ENCODE data around the gene NFX1.

NFX1 gene

GRCh38 chr9:33290247-33291030 is at the start of gene NFX1:
Gene NFX1, plus strand, starts transcription at chr9:33290516. Its CDS starts 57 bp downstream, at chr9:33290573.
- no peaks in the 10 kb centered on the region for H3K4me1 ChIP-seq (ENCODE audit: insufficient read depth, low read length)
- H3K9me3 ChIP-seq (ENCODE audit: control insufficient read depth, insufficient read depth, low read length): no peaks in the 10 kb centered on the region
- peak within 1 kb of the TSS; percentile 69 for H3K9ac ChIP-seq (ENCODE audit: low read depth, low read length)

GRCh38 chr9:33241298-33241697 is 49.0 kb upstream of the NFX1 start:
- H3K9me3 ChIP-seq (ENCODE audit: control insufficient read depth, insufficient read depth, low read length): no peaks in the 10 kb centered on the region
- H3K36me3 ChIP-seq (ENCODE audit: insufficient read depth, low read length): no peaks in the 10 kb centered on the region
- no peak overlapping the region for H3K9ac ChIP-seq (ENCODE audit: low read depth, low read length)
- no peaks in the 10 kb centered on the region for H3K4me1 ChIP-seq (ENCODE audit: insufficient read depth, low read length)

More at GRCh38 chr9:33290247-33291030, at the start of gene NFX1:
- peaks cover 19% of the 10 kb centered on the region for H3K36me3 ChIP-seq (ENCODE audit: insufficient read depth, low read length)

- no peaks in the 10 kb centered on the region for H3K36me3 ChIP-seq (ENCODE audit: insufficient read depth, low read length)
- H3K9me3 ChIP-seq (ENCODE audit: control insufficient read depth, insufficient read depth, low read length): no peaks in the 10 kb centered on the region
These were observed 47.6 kb upstream of the NFX1 start for GRCh38 chr9:33242609-33243134.

GRCh38 chr9:33244137-33244784 is 46.1 kb upstream of the NFX1 start:
- H3K9ac ChIP-seq (ENCODE audit: low read depth, low read length): no peak overlapping the region
- H3K36me3 ChIP-seq (ENCODE audit: insufficient read depth, low read length): no peaks in the 10 kb centered on the region
- H3K4me1 ChIP-seq (ENCODE audit: insufficient read depth, low read length): no peaks in the 10 kb centered on the region
- H3K9me3 ChIP-seq (ENCODE audit: control insufficient read depth, insufficient read depth, low read length): no peaks in the 10 kb centered on the region

More at GRCh38 chr9:33242609-33243134, 47.6 kb upstream of the NFX1 start:
- H3K9ac ChIP-seq (ENCODE audit: low read depth, low read length): no peak overlapping the region
- no peaks in the 10 kb centered on the region for H3K4me1 ChIP-seq (ENCODE audit: insufficient read depth, low read length)

- no peak overlapping the region for H3K9ac ChIP-seq (ENCODE audit: low read depth, low read length)
- H3K9me3 ChIP-seq (ENCODE audit: control insufficient read depth, insufficient read depth, low read length): no peaks in the 10 kb centered on the region
- no peaks in the 10 kb centered on the region for H3K36me3 ChIP-seq (ENCODE audit: insufficient read depth, low read length)
- H3K4me1 ChIP-seq (ENCODE audit: insufficient read depth, low read length): no peaks in the 10 kb centered on the region
These were observed 45.0 kb upstream of the NFX1 start for GRCh38 chr9:33245341-33245740.

GRCh38 chr9:33246269-33246860 is 44.0 kb upstream of the NFX1 start:
- H3K9me3 ChIP-seq (ENCODE audit: control insufficient read depth, insufficient read depth, low read length): no peaks in the 10 kb centered on the region
- no peak overlapping the region for H3K9ac ChIP-seq (ENCODE audit: low read depth, low read length)
- no peaks in the 10 kb centered on the region for H3K36me3 ChIP-seq (ENCODE audit: insufficient read depth, low read length)
- no peaks in the 10 kb centered on the region for H3K4me1 ChIP-seq (ENCODE audit: insufficient read depth, low read length)

- H3K4me1 ChIP-seq (ENCODE audit: insufficient read depth, low read length): no peaks in the 10 kb centered on the region
- H3K9me3 ChIP-seq (ENCODE audit: control insufficient read depth, insufficient read depth, low read length): no peaks in the 10 kb centered on the region
- H3K36me3 ChIP-seq (ENCODE audit: insufficient read depth, low read length): peaks cover 6% of the 10 kb centered on the region
- no peak overlapping the region for H3K9ac ChIP-seq (ENCODE audit: low read depth, low read length)
These were observed 41.7 kb upstream of the NFX1 start for GRCh38 chr9:33248606-33249005.

GRCh38 chr9:33249087-33249658 is 41.1 kb upstream of the NFX1 start:
- Histone ChIP-seq H3K9ac (ENCODE audit: low read depth, low read length) (no peak overlapping the region), H3K4me1 (ENCODE audit: insufficient read depth, low read length) (no peaks in the 10 kb centered on the region), H3K9me3 (ENCODE audit: control insufficient read depth, insufficient read depth, low read length) (no peaks in the 10 kb centered on the region), H3K36me3 (ENCODE audit: insufficient read depth, low read length) (peaks cover 6% of the 10 kb centered on the region)

- Histone ChIP-seq H3K4me1 (ENCODE audit: insufficient read depth, low read length) (no peaks in the 10 kb centered on the region), H3K9ac (ENCODE audit: low read depth, low read length) (no peak overlapping the region), H3K9me3 (ENCODE audit: control insufficient read depth, insufficient read depth, low read length) (no peaks in the 10 kb centered on the region), H3K36me3 (ENCODE audit: insufficient read depth, low read length) (peaks cover 9% of the 10 kb centered on the region)
These were observed 40.3 kb upstream of the NFX1 start for GRCh38 chr9:33249983-33250382.

GRCh38 chr9:33250458-33250995 is 39.8 kb upstream of the NFX1 start:
- Histone ChIP-seq H3K4me1 (ENCODE audit: insufficient read depth, low read length) (no peaks in the 10 kb centered on the region), H3K36me3 (ENCODE audit: insufficient read depth, low read length) (peaks cover 9% of the 10 kb centered on the region), H3K9ac (ENCODE audit: low read depth, low read length) (no peak overlapping the region), H3K9me3 (ENCODE audit: control insufficient read depth, insufficient read depth, low read length) (no peaks in the 10 kb centered on the region)

- Histone ChIP-seq H3K9me3 (ENCODE audit: control insufficient read depth, insufficient read depth, low read length) (no peaks in the 10 kb centered on the region), H3K36me3 (ENCODE audit: insufficient read depth, low read length) (peaks cover 17% of the 10 kb centered on the region), H3K4me1 (ENCODE audit: insufficient read depth, low read length) (no peaks in the 10 kb centered on the region), H3K9ac (ENCODE audit: low read depth, low read length) (no peak overlapping the region)
These were observed 36.1 kb upstream of the NFX1 start for GRCh38 chr9:33254211-33254610.

GRCh38 chr9:33255014-33255413 is 35.3 kb upstream of the NFX1 start:
- Histone ChIP-seq H3K9me3 (ENCODE audit: control insufficient read depth, insufficient read depth, low read length) (no peaks in the 10 kb centered on the region), H3K4me1 (ENCODE audit: insufficient read depth, low read length) (no peaks in the 10 kb centered on the region), H3K36me3 (ENCODE audit: insufficient read depth, low read length) (peaks cover 25% of the 10 kb centered on the region), H3K9ac (ENCODE audit: low read depth, low read length) (no peak overlapping the region)

GRCh38 chr9:33255471-33255870 is 34.8 kb upstream of the NFX1 start:
- no peak overlapping the region for H3K9ac ChIP-seq (ENCODE audit: low read depth, low read length)
- no peaks in the 10 kb centered on the region for H3K9me3 ChIP-seq (ENCODE audit: control insufficient read depth, insufficient read depth, low read length)
- no peaks in the 10 kb centered on the region for H3K4me1 ChIP-seq (ENCODE audit: insufficient read depth, low read length)
- H3K36me3 ChIP-seq (ENCODE audit: insufficient read depth, low read length): peaks cover 25% of the 10 kb centered on the region

- no peaks in the 10 kb centered on the region for H3K9me3 ChIP-seq (ENCODE audit: control insufficient read depth, insufficient read depth, low read length)
- no peak overlapping the region for H3K9ac ChIP-seq (ENCODE audit: low read depth, low read length)
- peaks cover 25% of the 10 kb centered on the region for H3K36me3 ChIP-seq (ENCODE audit: insufficient read depth, low read length)
- H3K4me1 ChIP-seq (ENCODE audit: insufficient read depth, low read length): no peaks in the 10 kb centered on the region
These were observed 34.1 kb upstream of the NFX1 start for GRCh38 chr9:33256236-33256635.

Data from ES-I3 (cell line).